Neural progenitor cell (in vitro differentiated cells): Measurements from ENCODE around the gene ZFR2.

Experiments used
- EZH2 ChIP-seq: fragments of 200-600 bp; sonication (generic); IDR thresholded peaks from 2 replicates; pipeline ENCODE4 v1.6.1; 2017; ENCODE audit warnings: antibody characterized with exemption, mild to moderate bottlenecking, moderate library complexity
- EZH2phosphoT487 ChIP-seq: fragments of 200-600 bp; sonication (generic); IDR thresholded peaks from 2 replicates; pipeline ENCODE4 v1.6.1; 2017; ENCODE audit warnings: antibody characterized with exemption
- TF ChIP-seq, protein P1 (sequence below): fragments of 200-600 bp; sonication (generic); IDR thresholded peaks from 2 replicates; pipeline ENCODE4 v1.5.1; 2017; ENCODE audit warnings: antibody characterized with exemption, mild to moderate bottlenecking

DNA sequence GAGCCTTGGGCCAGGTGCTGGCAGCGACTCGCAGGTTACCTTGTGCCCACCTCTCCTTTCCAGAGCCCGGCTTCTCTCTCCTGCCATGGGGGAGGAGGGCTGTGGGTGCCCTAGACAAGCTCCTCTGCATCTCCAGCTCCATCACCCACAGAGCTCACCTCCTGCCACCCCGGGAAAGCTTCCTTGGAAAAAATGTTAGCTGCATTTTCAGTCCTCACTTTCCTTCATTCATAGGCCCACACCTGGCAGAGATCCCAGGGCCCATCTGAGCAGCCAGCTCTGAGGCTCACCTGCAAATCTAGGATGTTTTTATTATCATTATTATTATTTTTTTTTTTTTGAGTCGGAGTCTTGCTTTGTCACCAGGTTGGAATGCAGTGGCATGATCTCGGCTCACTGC is 36.8 kb downstream of the ZFR2 start:
- TF ChIP-seq, protein P1, sequence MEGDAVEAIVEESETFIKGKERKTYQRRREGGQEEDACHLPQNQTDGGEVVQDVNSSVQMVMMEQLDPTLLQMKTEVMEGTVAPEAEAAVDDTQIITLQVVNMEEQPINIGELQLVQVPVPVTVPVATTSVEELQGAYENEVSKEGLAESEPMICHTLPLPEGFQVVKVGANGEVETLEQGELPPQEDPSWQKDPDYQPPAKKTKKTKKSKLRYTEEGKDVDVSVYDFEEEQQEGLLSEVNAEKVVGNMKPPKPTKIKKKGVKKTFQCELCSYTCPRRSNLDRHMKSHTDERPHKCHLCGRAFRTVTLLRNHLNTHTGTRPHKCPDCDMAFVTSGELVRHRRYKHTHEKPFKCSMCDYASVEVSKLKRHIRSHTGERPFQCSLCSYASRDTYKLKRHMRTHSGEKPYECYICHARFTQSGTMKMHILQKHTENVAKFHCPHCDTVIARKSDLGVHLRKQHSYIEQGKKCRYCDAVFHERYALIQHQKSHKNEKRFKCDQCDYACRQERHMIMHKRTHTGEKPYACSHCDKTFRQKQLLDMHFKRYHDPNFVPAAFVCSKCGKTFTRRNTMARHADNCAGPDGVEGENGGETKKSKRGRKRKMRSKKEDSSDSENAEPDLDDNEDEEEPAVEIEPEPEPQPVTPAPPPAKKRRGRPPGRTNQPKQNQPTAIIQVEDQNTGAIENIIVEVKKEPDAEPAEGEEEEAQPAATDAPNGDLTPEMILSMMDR, result no peak
- TF ChIP-seq EZH2 (no peak), EZH2phosphoT487 (no peak)
